Measurements from ENCODE around the gene TAS2R60. TPM values are rescaled to one million over a fixed set of nuclear protein-coding genes. Genes with fewer than 3 reads are reported as not detected.

TAS2R60 gene
- polyA plus RNA-seq, 1 donor from 2014 or later = not detected

- Histone ChIP-seq H3K79me2 (replicated peaks; ENCODE audit: insufficient read depth, low read length) (no peaks in the 10 kb centered on the region), H3K4me3 (ENCODE audit: low read length) (no peak overlapping the region), H3K4me2 (ENCODE audit: low read length) (no peak overlapping the region), H3K27ac (ENCODE audit: low read length) (no peak overlapping the region), H3K27me3 (ENCODE audit: insufficient read depth, low read depth, low read length) (no peaks in the 10 kb centered on the region), H2AFZ (ENCODE audit: low read depth, low read length) (no peak overlapping the region), H4K20me1 (ENCODE audit: insufficient read depth) (no peaks in the 10 kb centered on the region), H3K36me3 (ENCODE audit: insufficient read depth, low read length) (no peaks in the 10 kb centered on the region), H3K9ac (ENCODE audit: low read length) (no peak overlapping the region), H3K9me3 (ENCODE audit: low read length) (no peaks in the 10 kb centered on the region), H3F3A (ENCODE audit: insufficient read depth, low read length, poor library complexity, severe bottlenecking) (no peaks in the 10 kb centered on the region), H3K9me2 (ENCODE audit: insufficient read depth, low read length) (no peaks in the 10 kb centered on the region)
- TF ChIP-seq MXI1 (conservative IDR thresholded peaks at IDR 0.05; ENCODE audit: poor library complexity, severe bottlenecking) (no peak), REST (IDR thresholded peaks at IDR 0.05; ENCODE audit: borderline replicate concordance) (no peak), EP300 (conservative IDR thresholded peaks at IDR 0.05; ENCODE audit: poor library complexity, severe bottlenecking) (no peak), POLR2AphosphoS5 (IDR thresholded peaks at IDR 0.05) (no peak)
These were observed 10.9 kb downstream of the TAS2R60 start for GRCh38 chr7:143454091-143454680.

DNA sequence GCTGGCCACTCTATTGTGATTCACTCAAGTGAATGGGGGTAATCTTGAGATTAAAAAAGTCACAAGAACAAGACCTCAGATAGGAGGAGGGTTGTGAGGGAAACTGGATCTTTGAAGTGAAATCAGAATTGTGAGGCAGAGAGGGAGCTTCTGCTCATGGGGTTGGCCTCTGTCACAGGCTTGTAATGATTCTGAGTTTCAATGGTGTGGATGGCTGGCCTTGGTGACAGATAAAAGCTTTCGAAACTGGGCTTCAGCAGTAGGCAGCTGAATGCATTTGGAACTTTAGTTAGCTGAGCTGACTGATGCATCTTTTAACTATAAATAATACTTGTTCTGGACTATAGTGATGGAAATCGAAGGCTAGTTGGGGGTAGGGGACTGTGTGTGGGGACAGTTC, 12.2 kb downstream of the TAS2R60 start:
- no peak for TF ChIP-seq CTCF (IDR thresholded peaks at IDR 0.05; ENCODE audit: poor library complexity, severe bottlenecking)
- no peak for TF ChIP-seq MXI1 (conservative IDR thresholded peaks at IDR 0.05; ENCODE audit: poor library complexity, severe bottlenecking)
- no peak for TF ChIP-seq EP300 (conservative IDR thresholded peaks at IDR 0.05; ENCODE audit: poor library complexity, severe bottlenecking)
- TF ChIP-seq SMC3 (conservative IDR thresholded peaks at IDR 0.05; ENCODE audit: poor library complexity) = no peak
- TF ChIP-seq RAD21 (conservative IDR thresholded peaks at IDR 0.05) = no peak
- no peak for TF ChIP-seq TAF1 (IDR thresholded peaks at IDR 0.05; ENCODE audit: low read depth)
- no peak for TF ChIP-seq REST (IDR thresholded peaks at IDR 0.05; ENCODE audit: borderline replicate concordance)
- no peak for TF ChIP-seq EZH2 (IDR thresholded peaks at IDR 0.05; ENCODE audit: borderline replicate concordance, insufficient read depth, low read length, poor library complexity, severe bottlenecking)
- TF ChIP-seq POLR2AphosphoS5 (IDR thresholded peaks at IDR 0.05) = no peak
- no peak overlapping the region for H3K9ac ChIP-seq (ENCODE audit: low read length)

More for the DNA sequence above, 12.2 kb downstream of the TAS2R60 start:
- H2AFZ ChIP-seq (ENCODE audit: low read depth, low read length) = no peak overlapping the region
- no peaks in the 10 kb centered on the region for H3F3A ChIP-seq (ENCODE audit: insufficient read depth, low read length, poor library complexity, severe bottlenecking)
- no peaks in the 10 kb centered on the region for H4K20me1 ChIP-seq (ENCODE audit: insufficient read depth)
- no peaks in the 10 kb centered on the region for H3K79me2 ChIP-seq (replicated peaks; ENCODE audit: insufficient read depth, low read length)
- no peaks in the 10 kb centered on the region for H3K27me3 ChIP-seq (ENCODE audit: insufficient read depth, low read depth, low read length)
- H3K9me2 ChIP-seq (ENCODE audit: insufficient read depth, low read length) = no peaks in the 10 kb centered on the region
- no peaks in the 10 kb centered on the region for H3K9me3 ChIP-seq (ENCODE audit: low read length)
- H3K36me3 ChIP-seq (ENCODE audit: insufficient read depth, low read length) = no peaks in the 10 kb centered on the region
- no peak overlapping the region for H3K4me2 ChIP-seq (ENCODE audit: low read length)
- H3K4me3 ChIP-seq (ENCODE audit: low read length) = no peak overlapping the region
- no peak overlapping the region for H3K27ac ChIP-seq (ENCODE audit: low read length)
